Activated CD8-positive, alpha-beta T cell treated with anti-CD3 and anti-CD28 coated beads for 36 hours (primary cell): ENCODE measurements around the gene KCNH6. TPM values are rescaled to one million over a fixed set of nuclear protein-coding genes. Genes with fewer than 3 reads are reported as not detected.
A peak's percentile ranks its signal among the peaks of the same experiment; 100 is the strongest.

Source experiments
- ATAC-seq: fragments of 200-7000 bp; cut with Tn5 transposase; one replicate; pipeline ENCODE4 v1.10.0; 2021; ENCODE audit warnings: mild to moderate bottlenecking, moderate library complexity
- CTCF ChIA-PET: fragments of 350-600 bp; sonication (Branson Sonifier 250); formaldehyde crosslinking; loops from one replicate; lab custom pipeline; 2021; ENCODE audit warnings: antibody characterized with exemption; lab: Charles Lee
- POLR2A ChIA-PET: fragments of 350-600 bp; sonication (Branson Sonifier 250); formaldehyde crosslinking; loops from one replicate; lab custom pipeline; 2021; ENCODE audit warnings: antibody characterized with exemption; lab: Charles Lee
- DNase-seq: peaks from one replicate; pipeline ENCODE4 v3.0.0-alpha.2; 2020
- H3K27ac Mint-ChIP-seq: one replicate; pipeline ENCODE4 v1.8.0; 2021; ENCODE audit warnings: mild to moderate bottlenecking, mixed read lengths
- H3K27me3 Mint-ChIP-seq: one replicate; pipeline ENCODE4 v1.8.0; 2021; ENCODE audit warnings: mixed read lengths
- H3K36me3 Mint-ChIP-seq: one replicate; pipeline ENCODE4 v1.8.0; 2021; ENCODE audit warnings: low read depth, mixed read lengths
- H3K4me1 Mint-ChIP-seq: one replicate; pipeline ENCODE4 v1.8.0; 2021; ENCODE audit warnings: low read depth, mixed read lengths
- H3K4me3 Mint-ChIP-seq: one replicate; pipeline ENCODE4 v1.8.0; 2021; ENCODE audit warnings: mild to moderate bottlenecking, moderate library complexity, mixed read lengths
- H3K9me3 Mint-ChIP-seq: one replicate; pipeline ENCODE4 v1.8.0; 2021; ENCODE audit warnings: mixed read lengths
- intact Hi-C: fragments of 100-400 bp; cut with micrococcal nuclease; formaldehyde crosslinking; loops from one replicate; pipeline ENCODE4 v1.10.0; 2022
- total RNA-seq, 2 experiments: library from RNA; stranded (reverse); gene quantifications; one replicate each; pipeline ENCODE4 v1.2.3, GENCODE V29; 2021
- TF ChIP-seq, protein P1 (sequence below): fragments of 200-600 bp; IDR thresholded peaks from one replicate; pipeline ENCODE4 v1.8.0; 2022; ENCODE audit warnings: antibody characterized with exemption, mild to moderate bottlenecking

Gene KCNH6
- total RNA-seq, 2 experiments from 2014 or later: not detected

DNA sequence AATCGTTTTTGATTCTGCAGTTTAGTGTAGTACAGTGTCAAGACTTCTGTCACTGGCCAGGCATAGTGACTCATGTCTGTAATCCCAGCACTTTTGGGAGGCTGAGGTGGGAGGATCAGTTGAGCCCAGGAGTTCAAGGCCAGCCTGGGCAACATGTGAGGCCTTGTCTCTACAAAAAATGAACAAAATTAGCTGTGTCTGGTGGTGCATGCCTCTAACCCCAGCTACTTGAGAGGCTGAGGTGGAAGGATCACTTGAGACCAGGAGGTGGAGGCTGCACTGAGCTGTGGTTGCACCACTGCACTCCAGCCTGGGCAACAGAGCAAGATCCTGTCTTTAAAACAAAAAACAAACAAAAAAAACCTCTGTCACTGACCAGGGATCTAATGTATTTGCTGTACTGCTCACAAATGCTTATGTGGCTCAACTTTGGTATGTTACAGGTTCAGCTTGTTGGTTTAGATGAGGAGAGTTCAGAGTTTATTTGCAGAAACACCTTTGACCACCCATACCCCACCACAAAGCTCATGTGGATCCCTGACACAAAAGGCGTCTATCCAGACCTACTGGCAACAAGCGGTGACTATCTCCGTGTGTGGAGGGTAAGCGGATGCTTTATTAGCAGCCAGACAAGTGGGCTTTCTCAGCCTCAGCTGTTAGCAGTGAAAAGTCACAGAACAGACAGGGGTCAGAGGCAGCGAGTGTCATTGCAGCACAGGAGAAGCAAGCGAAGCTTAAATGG, 55.0 kb downstream of the KCNH6 start:
- no peaks in the 10 kb centered on the region for H3K9me3 Mint-ChIP-seq
- ChIA-PET CTCF (interaction anchor here (1.0 kb wide), 1 partner anchor 34 kb away, joined by 3 read pairs; no protein-coding TSS in a partner anchor), POLR2A (no interaction called here)
- TF ChIP-seq, protein P1, sequence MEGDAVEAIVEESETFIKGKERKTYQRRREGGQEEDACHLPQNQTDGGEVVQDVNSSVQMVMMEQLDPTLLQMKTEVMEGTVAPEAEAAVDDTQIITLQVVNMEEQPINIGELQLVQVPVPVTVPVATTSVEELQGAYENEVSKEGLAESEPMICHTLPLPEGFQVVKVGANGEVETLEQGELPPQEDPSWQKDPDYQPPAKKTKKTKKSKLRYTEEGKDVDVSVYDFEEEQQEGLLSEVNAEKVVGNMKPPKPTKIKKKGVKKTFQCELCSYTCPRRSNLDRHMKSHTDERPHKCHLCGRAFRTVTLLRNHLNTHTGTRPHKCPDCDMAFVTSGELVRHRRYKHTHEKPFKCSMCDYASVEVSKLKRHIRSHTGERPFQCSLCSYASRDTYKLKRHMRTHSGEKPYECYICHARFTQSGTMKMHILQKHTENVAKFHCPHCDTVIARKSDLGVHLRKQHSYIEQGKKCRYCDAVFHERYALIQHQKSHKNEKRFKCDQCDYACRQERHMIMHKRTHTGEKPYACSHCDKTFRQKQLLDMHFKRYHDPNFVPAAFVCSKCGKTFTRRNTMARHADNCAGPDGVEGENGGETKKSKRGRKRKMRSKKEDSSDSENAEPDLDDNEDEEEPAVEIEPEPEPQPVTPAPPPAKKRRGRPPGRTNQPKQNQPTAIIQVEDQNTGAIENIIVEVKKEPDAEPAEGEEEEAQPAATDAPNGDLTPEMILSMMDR: no peak
- no peaks in the 10 kb centered on the region for H3K27me3 Mint-ChIP-seq
- DNase-seq (no peak), ATAC-seq (no peak)
- H3K36me3 Mint-ChIP-seq: peaks cover 12% of the 10 kb centered on the region
- H3K4me3 Mint-ChIP-seq: no peak overlapping the region
- H3K4me1 Mint-ChIP-seq: peaks cover 10% of the 10 kb centered on the region
- intact Hi-C loops: no loop called here
- H3K27ac Mint-ChIP-seq: peak overlapping the region; percentile 22

DNA sequence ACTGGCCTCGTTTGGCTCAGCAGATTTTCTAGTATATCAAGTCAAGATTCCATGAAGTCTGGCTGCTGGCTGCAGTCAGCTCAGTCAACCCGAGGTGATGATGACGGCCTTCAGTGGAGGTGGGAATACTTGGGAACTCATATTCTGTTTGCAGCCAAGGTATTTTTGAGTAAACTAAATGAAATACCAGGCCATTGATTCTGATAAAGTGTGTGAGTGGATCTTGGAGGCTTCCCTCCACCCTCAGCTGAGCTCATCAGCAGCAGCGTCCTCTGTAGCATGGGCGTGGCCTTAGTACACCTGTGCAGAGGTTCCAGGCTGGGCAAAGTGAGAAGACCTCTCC, 55.6 kb downstream of the KCNH6 start:
- Mint-ChIP-seq H3K4me3 (no peak overlapping the region), H3K9me3 (no peaks in the 10 kb centered on the region), H3K27me3 (no peaks in the 10 kb centered on the region), H3K36me3 (peaks cover 12% of the 10 kb centered on the region), H3K27ac (no peak overlapping the region), H3K4me1 (peaks cover 10% of the 10 kb centered on the region)
- intact Hi-C loops: no loop called here
- ChIA-PET POLR2A (no interaction called here), CTCF (interaction anchor here (1.0 kb wide), 1 partner anchor 33 kb away, joined by 3 read pairs; no protein-coding TSS in a partner anchor)
- no peak for DNase-seq
- TF ChIP-seq, protein P1: no peak
- ATAC-seq: no peak

- ATAC-seq: no peak
- Mint-ChIP-seq H3K27ac (no peak overlapping the region), H3K4me1 (peaks cover 8% of the 10 kb centered on the region), H3K27me3 (no peaks in the 10 kb centered on the region), H3K4me3 (no peak overlapping the region), H3K36me3 (peaks cover 10% of the 10 kb centered on the region), H3K9me3 (no peaks in the 10 kb centered on the region)
- CTCF ChIA-PET: no interaction called here
- POLR2A ChIA-PET: no interaction called here
- no peak for DNase-seq
- TF ChIP-seq, protein P1: no peak
- intact Hi-C loops: no loop called here
Observed at GRCh38 chr17:63579633-63580032, 56.5 kb downstream of the KCNH6 start.

- intact Hi-C loops: no loop called here
- Mint-ChIP-seq H3K27me3 (no peaks in the 10 kb centered on the region), H3K9me3 (no peaks in the 10 kb centered on the region), H3K36me3 (peaks cover 40% of the 10 kb centered on the region), H3K27ac (no peak overlapping the region), H3K4me1 (peaks cover 16% of the 10 kb centered on the region), H3K4me3 (no peak overlapping the region)
- no peak for DNase-seq
- ChIA-PET CTCF (interaction anchor here (1.4 kb wide), 1 partner anchor 162 kb away, joined by 3 read pairs; no protein-coding TSS in a partner anchor), POLR2A (no interaction called here)
- ATAC-seq: no peak
- TF ChIP-seq, protein P1: no peak
Observed at GRCh38 chr17:63587770-63588169, 64.6 kb downstream of the KCNH6 start.

- no peak for DNase-seq
- H3K4me1 Mint-ChIP-seq: peaks cover 18% of the 10 kb centered on the region
- H3K27ac Mint-ChIP-seq: no peak overlapping the region
- no peaks in the 10 kb centered on the region for H3K9me3 Mint-ChIP-seq
- H3K4me3 Mint-ChIP-seq: no peak overlapping the region
- TF ChIP-seq, protein P1: no peak
- ChIA-PET POLR2A (no interaction called here), CTCF (interaction anchor here (1.4 kb wide), 1 partner anchor 163 kb away, joined by 3 read pairs; no protein-coding TSS in a partner anchor)
- H3K27me3 Mint-ChIP-seq: no peaks in the 10 kb centered on the region
- peaks cover 42% of the 10 kb centered on the region for H3K36me3 Mint-ChIP-seq
- no peak for ATAC-seq
- intact Hi-C loops: no loop called here
Observed at GRCh38 chr17:63588797-63589196, 65.6 kb downstream of the KCNH6 start.
